VCaP (cell line): ENCODE data around the gene SLC25A1.
A peak's percentile ranks its signal among the peaks of the same experiment; 100 is the strongest.

Experiments
- H3K27ac ChIP-seq: fragments of 450-650 bp; 2 replicates; pipeline ENCODE4 v1.5.1; 2017
- CTCF ChIP-seq: fragments of 450-650 bp; conservative IDR thresholded peaks from 2 replicates; pipeline ENCODE4 v1.5.1; 2017; ENCODE audit warnings: mild to moderate bottlenecking, moderate library complexity

The SLC25A1 gene

DNA sequence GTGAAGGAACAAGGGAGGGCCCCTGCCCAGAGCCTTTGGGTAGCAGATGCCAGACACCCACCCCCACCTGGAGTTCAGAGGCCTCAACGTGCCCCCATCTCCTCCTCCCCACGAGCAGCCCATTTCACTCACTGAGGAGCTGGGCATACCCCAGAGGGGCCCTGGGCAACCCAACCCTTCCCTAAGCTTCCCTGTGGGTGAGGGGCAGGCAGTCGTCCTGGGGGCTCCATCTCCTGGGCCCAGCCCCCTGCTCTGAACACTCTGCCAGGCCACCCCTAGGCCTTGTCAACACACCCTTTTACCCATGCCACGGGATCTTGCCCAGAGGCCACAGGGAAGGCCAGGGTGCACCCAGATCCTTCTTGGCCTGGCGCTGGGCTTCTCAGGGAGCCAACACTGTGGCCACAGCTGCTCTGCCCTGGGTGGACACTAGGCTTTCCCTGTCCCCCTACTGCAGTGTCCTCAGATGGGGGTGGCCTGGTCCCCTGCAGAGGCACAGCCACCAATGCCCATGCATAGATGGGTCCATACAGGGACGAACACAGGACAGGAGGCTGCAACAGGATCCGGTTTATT lies 3.4 kb downstream of the SLC25A1 start:
- H3K27ac ChIP-seq, result peak overlapping the region; percentile 95; the same call in 1 of the 2 replicates
- no peak for TF ChIP-seq CTCF

DNA sequence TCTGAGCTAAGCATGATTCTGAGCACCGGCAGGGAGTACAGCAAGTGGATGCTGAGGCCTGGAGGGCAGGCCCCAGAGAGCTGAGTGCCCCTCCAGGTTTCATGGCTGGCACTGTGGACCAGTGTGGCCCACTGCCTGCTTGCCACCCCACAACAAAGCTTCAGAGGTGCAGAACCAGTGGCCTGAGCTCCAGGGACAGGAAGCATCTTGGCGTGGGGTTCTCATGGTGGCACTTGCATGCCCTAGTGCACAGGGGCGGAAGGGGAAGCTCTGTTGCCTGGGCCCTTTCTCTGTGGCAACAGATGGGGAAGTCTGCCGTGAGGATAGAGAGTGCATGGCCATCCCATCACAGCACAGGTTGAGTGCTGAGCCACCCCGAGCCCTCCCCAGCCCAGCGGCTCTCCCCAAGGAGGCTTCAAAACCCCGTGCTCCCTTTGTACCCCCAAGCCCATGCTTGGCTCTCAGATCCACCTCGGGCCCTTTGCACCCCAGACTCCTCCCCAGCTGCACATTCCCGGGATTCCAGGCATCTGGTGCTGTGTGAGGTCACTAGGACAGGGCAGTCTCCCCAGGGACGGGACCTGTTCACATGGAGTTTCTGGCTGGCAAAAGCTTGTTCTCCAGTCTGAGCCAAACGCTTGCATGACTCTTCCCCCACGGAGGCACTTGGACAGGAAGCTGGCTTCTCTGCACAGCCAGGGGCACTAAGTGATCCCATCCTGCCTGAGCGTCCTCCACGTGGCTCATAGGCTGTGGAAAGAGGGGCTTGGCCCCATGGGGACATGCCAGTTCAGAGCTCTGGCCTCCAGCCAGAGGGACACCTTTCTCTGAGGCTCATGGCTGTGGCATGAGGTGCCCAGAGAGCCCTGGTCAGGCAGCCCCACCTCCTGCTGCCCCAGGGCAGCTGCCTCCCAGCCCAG lies 4.2 kb downstream of the SLC25A1 start:
- no peak for TF ChIP-seq CTCF
- H3K27ac ChIP-seq, result peak overlapping the region; percentile 95; the same call in 1 of the 2 replicates

DNA sequence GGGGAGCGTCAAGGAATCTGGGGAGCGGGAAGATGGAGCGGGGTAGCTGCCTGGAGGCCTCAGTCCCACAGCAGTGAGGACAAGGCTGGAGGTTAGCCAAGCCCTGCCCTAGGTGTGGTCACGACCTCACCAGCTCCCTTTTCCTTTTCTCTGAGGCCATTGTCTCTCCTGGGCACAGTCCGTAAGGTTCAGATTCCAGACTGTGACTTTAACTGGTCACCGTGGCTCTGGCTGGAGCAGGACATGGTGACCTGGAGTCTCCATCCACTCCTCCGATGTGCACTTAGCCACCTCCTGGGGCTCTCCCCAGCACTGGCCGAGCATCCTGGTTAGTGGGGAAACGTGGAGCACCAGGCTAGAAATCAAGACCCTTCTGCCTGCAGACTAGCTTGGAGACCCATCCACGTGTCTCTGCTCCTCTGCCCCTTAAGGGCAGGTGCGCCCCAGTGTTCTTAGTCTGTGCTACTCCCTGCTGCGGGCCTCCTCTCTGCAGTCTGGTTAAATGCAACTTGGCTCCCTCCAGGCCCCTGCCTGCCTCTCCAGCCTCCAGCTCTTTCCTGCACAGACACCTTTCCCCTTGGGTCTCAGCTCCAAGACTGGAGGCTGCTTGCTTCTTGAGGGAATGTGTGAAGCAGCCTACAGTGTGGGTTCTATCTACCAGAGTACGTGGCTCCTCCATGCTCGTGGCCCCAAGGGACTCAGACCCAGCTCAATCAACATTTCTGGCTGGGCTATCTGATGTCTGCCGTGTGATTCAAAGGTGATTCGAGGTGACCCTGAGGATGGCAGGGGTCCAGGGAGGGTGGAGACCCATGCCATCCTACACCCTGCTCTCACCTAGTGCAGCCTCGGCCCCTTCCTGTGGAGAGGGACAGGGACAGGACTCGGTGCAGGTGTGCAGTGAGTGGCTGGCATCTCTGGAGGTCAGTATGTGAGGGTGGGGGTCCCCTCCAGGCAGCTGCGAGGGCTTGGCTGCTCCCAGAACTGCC lies 5.2 kb downstream of the SLC25A1 start:
- H3K27ac ChIP-seq, result peak overlapping the region; percentile 94; the same call in 1 of the 2 replicates

GRCh38 chr22:19172213-19173046 lies 6.1 kb downstream of the SLC25A1 start:
- TF ChIP-seq CTCF, result no peak
- peak overlapping the region; percentile 94 for H3K27ac ChIP-seq

More for the DNA sequence above, 5.2 kb downstream of the SLC25A1 start:
- TF ChIP-seq CTCF, result no peak

DNA sequence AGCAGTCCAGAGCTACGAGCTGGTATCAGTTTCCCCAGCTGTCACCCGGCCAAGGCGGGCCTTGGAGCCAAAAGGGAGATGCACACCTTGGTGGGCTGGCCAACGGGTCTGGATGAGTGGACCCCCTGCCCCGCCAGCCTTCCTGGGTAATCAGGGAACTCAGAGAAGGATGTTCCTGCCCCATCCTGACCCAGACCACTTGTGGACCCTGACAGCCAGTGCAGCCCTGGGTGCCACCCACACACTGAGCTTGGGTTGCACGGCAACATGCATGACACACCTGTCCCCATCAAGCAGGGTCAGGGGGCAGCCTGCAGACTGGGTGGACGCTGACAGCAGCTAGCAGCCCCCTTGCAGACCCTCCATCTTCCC lies 8.6 kb downstream of the SLC25A1 start:
- no peak overlapping the region for H3K27ac ChIP-seq
- TF ChIP-seq CTCF, result no peak

GRCh38 chr22:19169002-19169946 lies 9.3 kb downstream of the SLC25A1 start:
- TF ChIP-seq CTCF, result no peak
- H3K27ac ChIP-seq, result no peak overlapping the region
